Measurements from ENCODE around the gene ULBP1.
"Not testable (repeated sequence)": the region's sequence is repeated elsewhere in the genome, so short reads cannot be mapped to it uniquely, and the experiment has no call there.

The ULBP1 gene

GRCh38 chr6:149954328-149954983 is 9.3 kb upstream of the ULBP1 start:
- H3K36me3 ChIP-seq (ENCODE audit: insufficient read depth, low read length); H3K9me3 ChIP-seq (ENCODE audit: control insufficient read depth, insufficient read depth, low read length); H3K9ac ChIP-seq (ENCODE audit: low read depth, low read length); H3K4me1 ChIP-seq (ENCODE audit: insufficient read depth, low read length): not testable (repeated sequence)

- H3K9me3 ChIP-seq (ENCODE audit: control insufficient read depth, insufficient read depth, low read length); H3K9ac ChIP-seq (ENCODE audit: low read depth, low read length); H3K36me3 ChIP-seq (ENCODE audit: insufficient read depth, low read length); H3K4me1 ChIP-seq (ENCODE audit: insufficient read depth, low read length): not testable (repeated sequence)
Measured at GRCh38 chr6:149954984-149955653, 8.6 kb upstream of the ULBP1 start.

GRCh38 chr6:149955654-149956317 is 8.0 kb upstream of the ULBP1 start:
- H3K4me1 ChIP-seq (ENCODE audit: insufficient read depth, low read length); H3K9me3 ChIP-seq (ENCODE audit: control insufficient read depth, insufficient read depth, low read length); H3K9ac ChIP-seq (ENCODE audit: low read depth, low read length); H3K36me3 ChIP-seq (ENCODE audit: insufficient read depth, low read length): not testable (repeated sequence)

GRCh38 chr6:149958124-149958523 is 5.6 kb upstream of the ULBP1 start:
- not testable (repeated sequence) for H3K9ac ChIP-seq (ENCODE audit: low read depth, low read length); H3K4me1 ChIP-seq (ENCODE audit: insufficient read depth, low read length); H3K36me3 ChIP-seq (ENCODE audit: insufficient read depth, low read length); H3K9me3 ChIP-seq (ENCODE audit: control insufficient read depth, insufficient read depth, low read length)

- not testable (repeated sequence) for H3K9ac ChIP-seq (ENCODE audit: low read depth, low read length); H3K36me3 ChIP-seq (ENCODE audit: insufficient read depth, low read length); H3K9me3 ChIP-seq (ENCODE audit: control insufficient read depth, insufficient read depth, low read length); H3K4me1 ChIP-seq (ENCODE audit: insufficient read depth, low read length)
Measured at GRCh38 chr6:149959806-149960205, 3.9 kb upstream of the ULBP1 start.

- Histone ChIP-seq H3K36me3 (ENCODE audit: insufficient read depth, low read length) (no peaks in the 10 kb centered on the region), H3K4me1 (ENCODE audit: insufficient read depth, low read length) (peaks cover 7% of the 10 kb centered on the region; the same call in 1 of the 2 replicates), H3K9me3 (ENCODE audit: control insufficient read depth, insufficient read depth, low read length) (no peaks in the 10 kb centered on the region), H3K9ac (ENCODE audit: low read depth, low read length) (no peak overlapping the region)
Measured at GRCh38 chr6:149960488-149960887, 3.3 kb upstream of the ULBP1 start.

GRCh38 chr6:149961728-149962425 is 1.9 kb upstream of the ULBP1 start:
- Histone ChIP-seq H3K4me1 (ENCODE audit: insufficient read depth, low read length) (peaks cover 7% of the 10 kb centered on the region; the same call in 1 of the 2 replicates), H3K9me3 (ENCODE audit: control insufficient read depth, insufficient read depth, low read length) (no peaks in the 10 kb centered on the region), H3K9ac (ENCODE audit: low read depth, low read length) (no peak overlapping the region), H3K36me3 (ENCODE audit: insufficient read depth, low read length) (no peaks in the 10 kb centered on the region)

DNA sequence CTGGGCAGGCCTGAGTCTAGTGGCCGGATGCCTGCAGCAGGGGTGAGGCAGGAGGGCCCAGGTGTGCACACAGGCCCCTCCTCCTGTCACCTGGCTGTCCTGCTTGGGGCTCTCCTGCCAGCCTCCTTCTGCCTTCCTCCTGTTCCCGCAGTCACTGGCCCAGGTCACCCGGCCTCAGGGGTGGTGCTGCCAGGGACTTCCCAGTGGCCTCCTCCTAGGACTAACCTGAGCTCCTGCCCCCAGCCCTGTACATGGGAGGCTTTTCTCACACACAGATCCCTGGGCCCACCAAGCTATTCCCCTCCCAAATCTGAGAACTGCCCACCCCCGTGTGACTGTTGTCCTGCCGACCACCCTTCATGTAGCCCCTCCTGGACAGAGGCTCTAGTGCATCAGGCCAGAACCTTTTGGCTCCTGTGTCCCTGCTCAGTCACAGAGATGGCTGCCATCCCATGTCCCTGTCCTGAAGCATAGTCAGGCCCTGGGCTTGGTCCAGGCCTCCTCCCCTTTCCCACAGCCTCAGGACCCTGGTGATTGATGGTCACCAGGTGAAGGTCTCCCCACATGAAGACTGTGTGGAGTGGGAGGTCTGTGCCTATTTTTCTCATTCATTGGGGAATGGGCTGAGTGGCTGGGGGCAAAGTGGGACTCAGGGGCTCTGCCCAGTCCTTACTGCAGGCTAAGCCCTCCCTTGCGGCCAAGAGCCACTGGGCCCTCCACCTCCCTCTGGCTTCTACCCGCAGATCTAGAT is 1.1 kb upstream of the ULBP1 start:
- H3K4me1 ChIP-seq (ENCODE audit: insufficient read depth, low read length): peaks cover 7% of the 10 kb centered on the region; the same call in 1 of the 2 replicates
- H3K9me3 ChIP-seq (ENCODE audit: control insufficient read depth, insufficient read depth, low read length): no peaks in the 10 kb centered on the region
- peak overlapping the region; percentile 94; the same call in 1 of the 2 replicates for H3K9ac ChIP-seq (ENCODE audit: low read depth, low read length)
- H3K36me3 ChIP-seq (ENCODE audit: insufficient read depth, low read length): no peaks in the 10 kb centered on the region

DNA sequence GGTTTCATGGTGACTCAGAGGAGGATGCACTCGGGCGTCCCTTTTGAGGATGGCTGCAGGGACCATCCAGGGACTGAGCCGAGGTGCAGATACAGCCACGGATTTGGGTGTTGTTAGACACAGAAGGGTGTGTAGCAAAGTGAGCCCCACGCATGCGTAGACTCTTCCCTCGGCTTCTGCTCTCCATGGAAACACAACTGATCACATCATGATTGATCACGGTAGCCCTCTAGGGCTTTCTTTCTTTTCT is 606 bp upstream of the ULBP1 start:
- H3K9me3 ChIP-seq (ENCODE audit: control insufficient read depth, insufficient read depth, low read length): no peaks in the 10 kb centered on the region
- peak overlapping the region; percentile 94 for H3K9ac ChIP-seq (ENCODE audit: low read depth, low read length)
- H3K36me3 ChIP-seq (ENCODE audit: insufficient read depth, low read length): no peaks in the 10 kb centered on the region
- H3K4me1 ChIP-seq (ENCODE audit: insufficient read depth, low read length): peaks cover 7% of the 10 kb centered on the region; the same call in 1 of the 2 replicates

DNA sequence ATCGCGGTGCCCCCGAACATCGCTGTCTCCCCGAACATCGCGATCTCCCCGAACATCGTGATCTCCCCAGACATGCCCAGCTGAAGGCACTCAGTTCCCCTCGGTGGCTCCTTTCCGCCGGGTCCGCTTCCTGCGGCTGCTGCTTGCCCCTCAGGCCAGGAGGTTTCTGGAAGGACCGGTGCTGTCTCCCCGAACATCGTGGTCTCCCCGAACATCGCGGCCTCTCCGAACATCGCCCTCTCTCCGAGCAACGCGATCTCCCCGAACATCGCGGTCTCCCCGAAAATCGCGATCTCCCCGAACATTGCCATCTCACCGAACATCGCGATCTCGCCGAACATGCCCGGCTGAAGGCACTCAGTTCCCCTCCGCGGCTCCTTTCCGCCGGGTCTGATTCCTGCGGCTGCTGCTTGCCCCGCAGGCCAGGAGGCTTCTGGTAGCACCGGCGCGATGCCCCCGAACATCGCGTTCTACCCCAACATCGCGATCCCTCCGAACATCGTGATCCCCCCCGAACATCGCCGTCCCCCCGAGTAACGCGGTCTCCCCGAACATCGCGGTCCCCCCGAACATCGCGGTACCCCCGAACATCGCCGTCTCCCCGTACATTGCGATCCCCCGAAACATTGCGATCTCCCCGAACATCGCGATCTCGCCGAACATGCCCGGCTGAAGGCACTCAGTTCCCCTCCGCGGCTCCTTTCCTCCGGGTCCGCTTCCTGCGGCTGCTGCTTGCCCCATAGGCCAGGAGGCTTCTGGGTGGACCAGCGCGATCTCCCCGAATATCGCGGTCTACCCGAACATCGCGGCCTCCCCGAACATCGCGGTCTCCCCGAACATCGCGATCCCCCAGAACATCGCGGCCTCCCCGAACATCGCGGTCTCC is 808 bp downstream of the ULBP1 start:
- Histone ChIP-seq H3K36me3 (ENCODE audit: insufficient read depth, low read length) (no peaks in the 10 kb centered on the region), H3K4me1 (ENCODE audit: insufficient read depth, low read length) (peaks cover 7% of the 10 kb centered on the region; the same call in 1 of the 2 replicates), H3K9ac (ENCODE audit: low read depth, low read length) (peak overlapping the region; percentile 94)

DNA sequence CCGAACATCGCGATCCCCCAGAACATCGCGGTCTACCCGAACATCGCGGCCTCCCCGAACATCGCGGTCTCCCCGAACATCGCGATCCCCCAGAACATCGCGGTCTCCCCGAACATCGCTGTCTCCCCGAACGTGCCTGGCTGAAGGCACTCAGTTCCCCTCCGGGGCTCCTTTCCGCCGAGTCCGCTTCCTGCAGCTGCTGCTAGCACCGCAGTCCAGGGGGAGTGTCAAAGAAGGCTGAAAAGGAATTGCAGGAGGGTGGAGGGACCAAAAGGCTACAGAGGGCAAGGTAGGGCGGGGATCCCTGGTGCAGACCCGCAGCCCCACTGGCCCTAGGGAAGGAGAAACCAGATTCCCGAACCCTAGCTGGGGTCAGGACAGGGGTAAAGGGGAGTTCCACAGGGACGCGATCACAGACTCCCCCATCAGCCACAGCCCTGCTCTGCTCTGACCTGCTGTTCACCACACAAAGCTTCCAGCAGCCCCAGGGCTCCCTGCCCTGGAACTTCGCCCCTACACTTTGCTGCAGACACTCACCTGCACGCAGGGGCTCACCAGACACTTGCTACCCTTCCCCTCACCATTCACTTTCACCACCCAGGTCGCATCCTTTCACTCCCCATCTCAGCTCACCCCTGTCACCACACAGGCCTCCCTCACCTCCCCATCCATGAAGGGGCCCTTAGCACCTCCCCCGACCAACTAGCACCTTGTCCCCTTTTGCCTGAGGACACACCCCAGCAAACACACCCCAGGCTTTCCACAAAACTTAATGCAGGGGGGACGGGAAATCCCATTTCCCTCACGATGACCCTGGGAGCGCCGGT is 1.7 kb downstream of the ULBP1 start:
- Histone ChIP-seq H3K9ac (ENCODE audit: low read depth, low read length) (peak overlapping the region; percentile 94; the same call in 1 of the 2 replicates), H3K36me3 (ENCODE audit: insufficient read depth, low read length) (no peaks in the 10 kb centered on the region), H3K9me3 (ENCODE audit: control insufficient read depth, insufficient read depth, low read length) (no peaks in the 10 kb centered on the region), H3K4me1 (ENCODE audit: insufficient read depth, low read length) (peaks cover 7% of the 10 kb centered on the region; the same call in 1 of the 2 replicates)

More for the DNA sequence above, 808 bp downstream of the ULBP1 start:
- H3K9me3 ChIP-seq (ENCODE audit: control insufficient read depth, insufficient read depth, low read length): no peaks in the 10 kb centered on the region

GRCh38 chr6:149966319-149966718 is 2.6 kb downstream of the ULBP1 start:
- not testable (repeated sequence) for H3K9ac ChIP-seq (ENCODE audit: low read depth, low read length); H3K4me1 ChIP-seq (ENCODE audit: insufficient read depth, low read length); H3K9me3 ChIP-seq (ENCODE audit: control insufficient read depth, insufficient read depth, low read length); H3K36me3 ChIP-seq (ENCODE audit: insufficient read depth, low read length)

DNA sequence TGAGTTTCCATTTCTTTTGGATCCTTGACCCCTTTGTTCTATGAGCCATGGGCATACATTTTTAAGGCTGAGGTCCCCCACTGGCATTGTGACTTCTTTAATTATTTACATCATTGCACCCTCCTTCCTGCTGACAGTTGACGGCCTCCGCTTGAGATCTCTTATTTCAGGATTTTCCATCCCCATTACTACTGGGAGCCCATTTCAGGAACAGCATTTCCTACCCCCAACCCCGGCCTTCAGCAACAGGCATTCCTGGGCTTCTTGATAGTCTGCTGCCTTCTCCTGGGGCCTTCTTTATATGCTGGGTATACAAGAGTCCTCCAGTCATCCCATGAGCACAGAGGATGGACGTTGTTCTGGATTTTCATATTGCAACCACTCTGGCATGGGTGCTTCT is 3.8 kb downstream of the ULBP1 start:
- Histone ChIP-seq H3K4me1 (ENCODE audit: insufficient read depth, low read length) (peaks cover 6% of the 10 kb centered on the region; the same call in 1 of the 2 replicates), H3K9ac (ENCODE audit: low read depth, low read length) (no peak overlapping the region), H3K9me3 (ENCODE audit: control insufficient read depth, insufficient read depth, low read length) (no peaks in the 10 kb centered on the region), H3K36me3 (ENCODE audit: insufficient read depth, low read length) (no peaks in the 10 kb centered on the region)
